ENCODE results near the gene TRIM56.

GRCh38 chr7:101060992-101061391 is 24.3 kb upstream of the TRIM56 start:
- TF ChIP-seq HMGXB3 (CRISPR knock-in tag; IDR thresholded peaks at IDR 0.05; ENCODE audit: borderline replicate concordance) (no peak), AHR (CRISPR knock-in tag; IDR thresholded peaks at IDR 0.05) (no peak), POLR2AphosphoS5 (IDR thresholded peaks at IDR 0.05; ENCODE audit: low read depth, low read length) (no peak), CTCF (CRISPR knock-in tag; IDR thresholded peaks at IDR 0.05) (no peak), MAX (IDR thresholded peaks at IDR 0.05) (no peak), MBD4 (IDR thresholded peaks at IDR 0.05; ENCODE audit: borderline replicate concordance, low read length) (no peak), PREB (CRISPR knock-in tag; IDR thresholded peaks at IDR 0.05) (no peak), PRMT3 (CRISPR knock-in tag; IDR thresholded peaks at IDR 0.05; ENCODE audit: borderline replicate concordance, low read depth) (no peak), BHLHE40 (IDR thresholded peaks at IDR 0.05; ENCODE audit: low read length) (no peak), ZNF136 (CRISPR knock-in tag; IDR thresholded peaks at IDR 0.05; ENCODE audit: low read depth) (no peak)
